OCI-LY3 (cell line): Measurements from ENCODE around the gene KLRK1.

ENCODE experiments used
- EZH2phosphoT487 ChIP-seq: fragments of 200-600 bp; shearing (Covaris generic); IDR thresholded peaks from 2 replicates; pipeline ENCODE4 v1.6.1; 2018; ENCODE audit warnings: antibody characterized with exemption, mixed run types, low read depth
- TF ChIP-seq, protein P1 (sequence below): fragments of 200-600, 300-600 bp; sonication (generic); IDR thresholded peaks from 2 replicates; pipeline ENCODE4 v1.5.1; 2014; ENCODE audit warnings: antibody characterized with exemption, low read length, low read depth

DNA sequence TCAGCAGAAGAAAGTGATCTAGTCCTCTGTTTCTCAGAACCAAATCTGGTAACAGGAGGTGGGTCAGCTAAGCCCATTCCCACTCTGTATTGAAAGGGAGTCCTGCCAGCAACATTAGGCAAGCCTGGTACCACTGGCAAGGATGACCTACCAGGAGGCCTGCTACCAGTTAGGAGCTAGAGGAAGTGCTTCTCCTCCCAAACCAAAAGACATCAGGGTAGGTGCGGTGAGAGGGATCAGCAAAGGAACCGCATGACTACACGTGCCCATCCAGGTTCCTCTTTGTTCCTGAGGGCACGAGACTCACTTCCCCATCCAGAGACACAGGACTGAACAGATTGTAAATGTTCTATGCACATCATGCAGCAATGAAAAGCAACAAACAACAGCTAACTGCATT is 16.9 kb upstream of the KLRK1 start:
- TF ChIP-seq EZH2phosphoT487, result no peak
- TF ChIP-seq, protein P1, sequence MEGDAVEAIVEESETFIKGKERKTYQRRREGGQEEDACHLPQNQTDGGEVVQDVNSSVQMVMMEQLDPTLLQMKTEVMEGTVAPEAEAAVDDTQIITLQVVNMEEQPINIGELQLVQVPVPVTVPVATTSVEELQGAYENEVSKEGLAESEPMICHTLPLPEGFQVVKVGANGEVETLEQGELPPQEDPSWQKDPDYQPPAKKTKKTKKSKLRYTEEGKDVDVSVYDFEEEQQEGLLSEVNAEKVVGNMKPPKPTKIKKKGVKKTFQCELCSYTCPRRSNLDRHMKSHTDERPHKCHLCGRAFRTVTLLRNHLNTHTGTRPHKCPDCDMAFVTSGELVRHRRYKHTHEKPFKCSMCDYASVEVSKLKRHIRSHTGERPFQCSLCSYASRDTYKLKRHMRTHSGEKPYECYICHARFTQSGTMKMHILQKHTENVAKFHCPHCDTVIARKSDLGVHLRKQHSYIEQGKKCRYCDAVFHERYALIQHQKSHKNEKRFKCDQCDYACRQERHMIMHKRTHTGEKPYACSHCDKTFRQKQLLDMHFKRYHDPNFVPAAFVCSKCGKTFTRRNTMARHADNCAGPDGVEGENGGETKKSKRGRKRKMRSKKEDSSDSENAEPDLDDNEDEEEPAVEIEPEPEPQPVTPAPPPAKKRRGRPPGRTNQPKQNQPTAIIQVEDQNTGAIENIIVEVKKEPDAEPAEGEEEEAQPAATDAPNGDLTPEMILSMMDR, result no peak
